ENCODE data around the gene FAM240A. TPM values are rescaled to one million over a fixed set of nuclear protein-coding genes. Genes with fewer than 3 reads are reported as not detected.
"Not testable (repeated sequence)": the region's sequence is repeated elsewhere in the genome, so short reads cannot be mapped to it uniquely, and the experiment has no call there.

Gene FAM240A
- total RNA-seq, 1 experiment from 2014 or later, result not detected

DNA sequence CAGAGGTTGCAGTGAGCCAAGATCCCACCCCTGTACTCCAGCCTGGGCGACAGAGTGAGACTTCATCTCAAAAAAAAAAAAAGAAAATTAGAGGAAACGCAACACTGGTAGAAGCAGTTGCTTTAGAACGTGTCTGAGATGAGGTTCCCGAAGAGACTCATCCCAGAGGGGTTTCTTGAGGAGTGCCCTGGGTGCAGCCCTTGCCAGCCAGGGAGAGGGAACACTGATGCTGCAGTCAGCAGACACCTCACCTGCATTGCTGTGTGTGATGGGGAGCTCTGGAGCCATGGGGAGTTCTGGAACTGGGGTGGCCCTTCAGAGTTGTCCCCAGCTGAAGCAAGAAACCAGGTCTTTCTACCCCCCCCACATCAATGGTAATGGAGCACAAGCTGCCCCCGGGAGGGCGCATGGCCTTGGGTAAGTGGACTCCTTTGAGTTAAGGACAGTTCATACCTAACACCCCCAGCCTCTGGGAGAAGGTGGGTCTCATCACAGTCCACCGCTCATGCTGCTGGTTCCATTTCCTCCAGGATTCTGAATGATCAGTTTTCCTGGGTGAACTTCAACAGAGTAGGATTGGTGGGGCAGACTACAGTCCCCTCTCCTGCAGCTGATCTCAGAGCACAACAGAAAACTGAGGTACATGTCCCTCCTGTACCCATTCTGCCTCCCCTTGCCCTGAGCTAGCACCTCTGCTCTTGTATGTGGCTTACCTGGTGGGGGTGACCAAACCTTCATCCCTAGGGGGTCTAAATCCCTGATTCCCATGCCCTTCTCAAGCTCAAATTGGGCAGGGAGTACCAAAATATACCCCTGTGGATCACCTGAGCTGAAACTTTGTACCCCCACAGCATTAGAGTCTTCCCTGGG lies 27.5 kb upstream of the FAM240A start:
- Histone ChIP-seq H3F3A (ENCODE audit: insufficient read depth, low read depth) (no peaks in the 10 kb centered on the region), H3K27me3 (ENCODE audit: insufficient read depth, low read depth) (no peaks in the 10 kb centered on the region), H4K20me1 (ENCODE audit: insufficient read depth) (no peaks in the 10 kb centered on the region), H3K9me2 (ENCODE audit: insufficient read depth) (no peaks in the 10 kb centered on the region), H3K9me3 (ENCODE audit: insufficient read depth, low read depth) (no peaks in the 10 kb centered on the region), H3K36me3 (ENCODE audit: low read depth) (no peaks in the 10 kb centered on the region), H3K79me2 (ENCODE audit: low read depth) (no peaks in the 10 kb centered on the region), H3K4me3 (no peak overlapping the region), H3K27ac (no peak overlapping the region), H3K4me1 (replicated peaks; ENCODE audit: insufficient read depth) (no peaks in the 10 kb centered on the region), H3K4me2 (no peak overlapping the region), H2AFZ (no peak overlapping the region)
- ChIA-PET POLR2A (ENCODE audit: unreplicated experiment) (no interaction called here), CTCF (interaction anchor here (0.6 kb wide), 1 partner anchor 526 kb away, joined by 9 read pairs; no protein-coding TSS in a partner anchor)
- intact Hi-C loops (cut with micrococcal nuclease; ENCODE audit: unreplicated experiment), result no loop called here
- DNase-seq, result no peak
- no TSS peak for BruUV-seq (replicated peaks)
- TF ChIP-seq CTCF (conservative IDR thresholded peaks at IDR 0.05) (no peak), EZH2 (IDR thresholded peaks at IDR 0.05; ENCODE audit: low read depth) (no peak)

DNA sequence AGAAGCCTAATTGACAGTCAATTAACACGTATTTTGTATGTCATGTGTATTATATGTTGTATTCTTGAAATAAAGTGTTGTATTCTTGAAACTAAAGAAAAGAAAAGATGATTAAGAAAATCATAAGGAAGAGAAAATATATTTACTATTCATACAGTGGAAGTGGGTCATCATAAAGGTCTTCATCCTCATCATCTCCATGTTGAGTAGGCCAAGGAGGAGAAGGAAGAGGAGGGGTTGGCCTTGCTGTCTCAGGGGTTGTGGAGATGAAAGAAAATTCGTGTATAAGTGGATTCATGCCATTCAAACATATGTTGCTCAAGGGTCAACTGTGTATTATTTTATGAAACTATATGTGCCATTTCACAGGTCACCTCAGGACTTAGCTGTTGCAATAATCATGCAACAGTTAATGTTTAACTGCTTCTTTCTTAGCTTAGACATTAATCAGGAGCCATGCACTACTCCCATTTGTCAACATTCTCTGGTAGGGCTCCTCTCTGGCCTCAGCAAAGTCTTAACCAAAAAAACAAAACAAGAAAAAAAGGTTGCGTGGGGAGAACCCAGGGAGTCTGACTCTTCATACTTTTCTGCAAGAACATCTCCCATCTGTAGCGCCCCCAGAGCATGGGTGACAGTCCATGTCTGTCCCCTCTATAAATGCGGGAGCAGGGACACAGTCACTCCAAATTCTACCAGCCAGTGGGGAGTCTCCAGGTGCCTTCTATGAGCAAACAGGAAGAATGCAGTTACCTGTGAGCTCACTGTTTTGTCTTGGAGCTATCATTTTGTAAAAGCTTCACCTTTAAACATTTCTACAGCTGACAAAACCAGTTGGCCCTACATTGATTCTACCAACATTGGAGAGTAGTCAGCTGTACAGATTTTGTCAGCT lies 26.3 kb upstream of the FAM240A start:
- no peak overlapping the region for H3K27ac ChIP-seq
- H3K9me2 ChIP-seq (ENCODE audit: insufficient read depth), result no peaks in the 10 kb centered on the region
- no peak overlapping the region for H3K4me2 ChIP-seq
- no peak for DNase-seq
- ChIA-PET CTCF (no interaction called here), POLR2A (ENCODE audit: unreplicated experiment) (no interaction called here)
- no peaks in the 10 kb centered on the region for H3K4me1 ChIP-seq (replicated peaks; ENCODE audit: insufficient read depth)
- H3K9me3 ChIP-seq (ENCODE audit: insufficient read depth, low read depth), result no peaks in the 10 kb centered on the region
- no peaks in the 10 kb centered on the region for H3K36me3 ChIP-seq (ENCODE audit: low read depth)
- H3K27me3 ChIP-seq (ENCODE audit: insufficient read depth, low read depth), result no peaks in the 10 kb centered on the region
- TF ChIP-seq EZH2 (IDR thresholded peaks at IDR 0.05; ENCODE audit: low read depth) (no peak), CTCF (conservative IDR thresholded peaks at IDR 0.05) (no peak)
- H4K20me1 ChIP-seq (ENCODE audit: insufficient read depth), result no peaks in the 10 kb centered on the region
- intact Hi-C loops (cut with micrococcal nuclease; ENCODE audit: unreplicated experiment), result no loop called here
- no TSS peak for BruUV-seq (replicated peaks)
- H3F3A ChIP-seq (ENCODE audit: insufficient read depth, low read depth), result no peaks in the 10 kb centered on the region
- no peak overlapping the region for H2AFZ ChIP-seq
- H3K4me3 ChIP-seq, result no peak overlapping the region
- H3K79me2 ChIP-seq (ENCODE audit: low read depth), result no peaks in the 10 kb centered on the region

DNA sequence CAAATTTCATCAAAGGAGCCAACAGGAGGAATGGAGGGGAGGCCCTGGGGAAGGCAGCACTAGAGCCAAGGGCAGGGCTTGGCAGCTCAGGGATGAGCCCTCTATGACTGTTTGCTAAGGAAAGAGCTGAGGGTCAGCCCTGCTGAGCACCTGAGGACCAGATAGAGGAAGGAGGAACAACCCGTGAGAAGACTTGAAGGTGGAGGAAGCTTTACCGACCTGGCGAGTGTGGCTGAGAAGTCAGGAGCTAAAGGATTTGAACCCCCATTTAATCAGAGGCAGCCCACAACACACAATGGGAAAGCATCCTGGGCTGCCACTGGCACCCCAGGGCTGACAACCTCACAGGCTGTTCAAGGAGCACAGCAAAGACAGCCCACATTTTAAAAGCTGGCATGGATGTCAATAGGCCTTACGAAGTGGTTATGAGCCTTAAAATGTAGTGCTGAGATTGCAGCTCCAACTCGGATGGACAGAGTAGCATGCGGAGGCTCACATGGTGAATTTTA lies 25.5 kb upstream of the FAM240A start:
- H3K9me2 ChIP-seq (ENCODE audit: insufficient read depth), result no peaks in the 10 kb centered on the region
- no peak overlapping the region for H3K4me2 ChIP-seq
- H3F3A ChIP-seq (ENCODE audit: insufficient read depth, low read depth), result no peaks in the 10 kb centered on the region
- intact Hi-C loops (cut with micrococcal nuclease; ENCODE audit: unreplicated experiment), result no loop called here
- POLR2A ChIA-PET (ENCODE audit: unreplicated experiment), result no interaction called here
- H3K27ac ChIP-seq, result no peak overlapping the region
- CTCF ChIA-PET, result no interaction called here
- H4K20me1 ChIP-seq (ENCODE audit: insufficient read depth), result no peaks in the 10 kb centered on the region
- H3K36me3 ChIP-seq (ENCODE audit: low read depth), result no peaks in the 10 kb centered on the region
- no peak overlapping the region for H2AFZ ChIP-seq
- no peak overlapping the region for H3K4me3 ChIP-seq
- no peak for TF ChIP-seq EZH2 (IDR thresholded peaks at IDR 0.05; ENCODE audit: low read depth)
- TF ChIP-seq CTCF (conservative IDR thresholded peaks at IDR 0.05), result no peak
- no TSS peak for BruUV-seq (replicated peaks)
- no peaks in the 10 kb centered on the region for H3K27me3 ChIP-seq (ENCODE audit: insufficient read depth, low read depth)
- no peaks in the 10 kb centered on the region for H3K79me2 ChIP-seq (ENCODE audit: low read depth)
- no peaks in the 10 kb centered on the region for H3K4me1 ChIP-seq (replicated peaks; ENCODE audit: insufficient read depth)
- DNase-seq, result no peak
- H3K9me3 ChIP-seq (ENCODE audit: insufficient read depth, low read depth), result no peaks in the 10 kb centered on the region

DNA sequence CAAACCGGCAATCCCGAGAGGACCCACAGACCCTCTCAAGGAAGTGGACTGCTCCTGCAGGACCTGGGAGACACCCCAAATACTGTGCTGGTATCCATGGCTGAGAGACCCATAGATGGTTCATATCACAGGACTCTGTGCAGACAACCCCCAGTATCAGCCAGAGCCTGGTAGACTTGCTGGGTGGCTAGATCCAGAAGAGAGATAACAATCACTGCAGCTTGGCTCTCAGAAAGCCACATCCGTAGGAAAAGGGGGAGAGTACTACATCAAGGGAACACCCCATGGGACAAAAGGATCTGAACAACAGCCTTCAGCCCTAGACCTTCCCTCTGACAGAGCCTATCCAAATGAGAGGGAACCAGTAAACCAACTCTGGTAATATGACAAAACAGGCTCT lies 25.1 kb upstream of the FAM240A start:
- H3K9me2 ChIP-seq (ENCODE audit: insufficient read depth); H3K79me2 ChIP-seq (ENCODE audit: low read depth); H3K4me1 ChIP-seq (replicated peaks; ENCODE audit: insufficient read depth); intact Hi-C loops (cut with micrococcal nuclease; ENCODE audit: unreplicated experiment); H3K4me2 ChIP-seq; BruUV-seq (replicated peaks); H3K27ac ChIP-seq; H3K9me3 ChIP-seq (ENCODE audit: insufficient read depth, low read depth); H3F3A ChIP-seq (ENCODE audit: insufficient read depth, low read depth); DNase-seq; CTCF ChIA-PET; H3K36me3 ChIP-seq (ENCODE audit: low read depth); POLR2A ChIA-PET (ENCODE audit: unreplicated experiment); H3K4me3 ChIP-seq; H2AFZ ChIP-seq; H3K27me3 ChIP-seq (ENCODE audit: insufficient read depth, low read depth); H4K20me1 ChIP-seq (ENCODE audit: insufficient read depth): not testable (repeated sequence)
